Ascending aorta (tissue), 2 donors: ENCODE results near the gene MAB21L4. TPM values are rescaled to one million over a fixed set of nuclear protein-coding genes. Genes with fewer than 3 reads are reported as not detected.

ENCODE experiments used
- DNase-seq, 2 donors: peaks; one replicate each; pipeline ENCODE4 v3.0.0-alpha.2; 2019; ENCODE audit warnings: low spot score in 2 of 2
- H3K27ac ChIP-seq, 2 donors: fragments of 200-600 bp; sonication (generic); one replicate each; pipeline ENCODE4 v1.5.1; 2016 to 2017; ENCODE audit warnings: mild to moderate bottlenecking in 1 of 2
- H3K27me3 ChIP-seq: fragments of 200-600 bp; sonication (generic); one replicate; pipeline ENCODE4 v1.5.1; 2017
- H3K36me3 ChIP-seq, 2 donors: fragments of 200-600 bp; sonication (generic); one replicate each; pipeline ENCODE4 v1.5.1; 2016
- H3K4me1 ChIP-seq, 2 donors: fragments of 200-600 bp; sonication (generic); one replicate each; pipeline ENCODE4 v1.5.1; 2016 to 2017; ENCODE audit warnings: mild to moderate bottlenecking in 1 of 2
- H3K4me3 ChIP-seq, 2 donors: fragments of 200-600 bp; sonication (generic); one replicate each; pipeline ENCODE4 v1.5.1; 2016 to 2017; ENCODE audit warnings: mild to moderate bottlenecking in 1 of 2
- H3K9me3 ChIP-seq, 2 donors: fragments of 200-600 bp; sonication (generic); one replicate each; pipeline ENCODE4 v1.5.1; 2016
- CTCF ChIP-seq, 3 experiments: fragments of 200-600 bp in 2 of 3; fragments of 450-650 bp in 1 of 3; sonication (generic) in 2 of 3; IDR thresholded peaks; one replicate each; pipeline ENCODE4 v1.5.1; 2016 to 2019; ENCODE audit warnings: antibody characterized with exemption in 3 of 3, mild to moderate bottlenecking in 1 of 3, moderate library complexity in 1 of 3
- intact Hi-C: fragments of 100-400 bp; cut with DNase I; formaldehyde crosslinking; loops from one replicate; pipeline ENCODE4 v1.15.1; 2023
- total RNA-seq: library from RNA; depleted of rRNA; stranded (reverse); fragments of >200 nt; gene quantifications from one replicate; pipeline ENCODE4 v1.1.0, GENCODE V29; 2016

Gene MAB21L4
- total RNA-seq, 1 donor from 2014 or later = not detected

- peaks cover 0 to 3% of the 10 kb centered on the region in 2 donors for H3K4me1 ChIP-seq
- intact Hi-C loops = no loop called here
- no peak for DNase-seq
- no peak overlapping the region for H3K27ac ChIP-seq
- no peaks in the 10 kb centered on the region for H3K9me3 ChIP-seq
- no peaks in the 10 kb centered on the region for H3K36me3 ChIP-seq
- no peaks in the 10 kb centered on the region for H3K27me3 ChIP-seq
- H3K4me3 ChIP-seq = no peak overlapping the region
- no peak for TF ChIP-seq CTCF (IDR thresholded peaks at IDR 0.05)
These were observed 58.3 kb downstream of the MAB21L4 start for GRCh38 chr2:240837621-240838020.

- no peak for TF ChIP-seq CTCF (IDR thresholded peaks at IDR 0.05)
- H3K27me3 ChIP-seq = no peaks in the 10 kb centered on the region
- H3K36me3 ChIP-seq = no peaks in the 10 kb centered on the region
- peaks cover under 1 to 3% of the 10 kb centered on the region in 2 donors for H3K4me1 ChIP-seq
- intact Hi-C loops = no loop called here
- no peak overlapping the region for H3K4me3 ChIP-seq
- DNase-seq = peak in 1 of 2 donors; percentile 66
- H3K9me3 ChIP-seq = no peaks in the 10 kb centered on the region
- no peak overlapping the region for H3K27ac ChIP-seq
These were observed 59.0 kb downstream of the MAB21L4 start for GRCh38 chr2:240836781-240837467.

Other genes starting within 250 kb of the MAB21L4 start
- gene AQP12B, start 213.3 kb downstream of the MAB21L4 start, total RNA-seq = not detected
- not detected for gene AQP12A, start 204.3 kb downstream of the MAB21L4 start, total RNA-seq
- 0.11 TPM for gene KIF1A, start 75.9 kb downstream of the MAB21L4 start, total RNA-seq
- gene AGXT, start 27.3 kb downstream of the MAB21L4 start, total RNA-seq = not detected
- 2.9 TPM for gene CROCC2, start 10.2 kb upstream of the MAB21L4 start, total RNA-seq
- 84.3 TPM for gene SNED1, start 102.5 kb upstream of the MAB21L4 start, total RNA-seq
- 50.2 TPM for gene MTERF4, start 206.1 kb upstream of the MAB21L4 start, total RNA-seq